ENCODE measurements around the gene ZBTB16. TPM values are rescaled to one million over a fixed set of nuclear protein-coding genes. Genes with fewer than 3 reads are reported as not detected.

ZBTB16 gene
- total RNA-seq, 1 experiment from 2014 or later: 70.4 TPM

- Mint-ChIP-seq H3K36me3 (ENCODE audit: insufficient read depth, unreplicated experiment) (peaks cover 100% of the 10 kb centered on the region), H3K9me3 (ENCODE audit: unreplicated experiment) (no peaks in the 10 kb centered on the region), H3K4me3 (ENCODE audit: unreplicated experiment) (peak overlapping the region; percentile 1), H3K4me1 (ENCODE audit: insufficient read depth, unreplicated experiment) (peaks cover 85% of the 10 kb centered on the region), H3K27ac (ENCODE audit: low read depth, unreplicated experiment) (peak overlapping the region; percentile 6), H3K27me3 (ENCODE audit: insufficient read depth, unreplicated experiment) (no peaks in the 10 kb centered on the region)
- no peak for TF ChIP-seq CTCF (IDR thresholded peaks at IDR 0.05; ENCODE audit: unreplicated experiment)
- CTCF ChIA-PET: no interaction called here
- peak; percentile 48 for DNase-seq (ENCODE audit: unreplicated experiment)
- BruUV-seq (replicated peaks): no TSS peak
- intact Hi-C loops (cut with micrococcal nuclease): no loop called here
- POLR2A ChIA-PET: interaction anchor here (0.6 to 1.7 kb wide), 6 partner anchors 12 to 58 kb away, joined by 3 to 5 read pairs (median 3); partner anchors contain the start of gene ZBTB16
These were observed 26.7 kb downstream of the ZBTB16 start for GRCh38 chr11:114085965-114086793.

GRCh38 chr11:114087025-114087424 is 27.5 kb downstream of the ZBTB16 start:
- ChIA-PET CTCF (interaction anchor here (0.6 to 0.7 kb wide), 2 partner anchors 65 to 97 kb away, joined by 3 to 5 read pairs; no protein-coding TSS in a partner anchor), POLR2A (interaction anchor here (1.1 to 1.7 kb wide), 3 partner anchors 11 to 57 kb away, joined by 3 to 5 read pairs (median 3); partner anchors contain the start of gene ZBTB16)
- peaks cover 85% of the 10 kb centered on the region for H3K4me1 Mint-ChIP-seq (ENCODE audit: insufficient read depth, unreplicated experiment)
- no peaks in the 10 kb centered on the region for H3K27me3 Mint-ChIP-seq (ENCODE audit: insufficient read depth, unreplicated experiment)
- peak overlapping the region; percentile 15 for H3K4me3 Mint-ChIP-seq (ENCODE audit: unreplicated experiment)
- no peak for TF ChIP-seq CTCF (IDR thresholded peaks at IDR 0.05; ENCODE audit: unreplicated experiment)
- H3K9me3 Mint-ChIP-seq (ENCODE audit: unreplicated experiment): no peaks in the 10 kb centered on the region
- H3K36me3 Mint-ChIP-seq (ENCODE audit: insufficient read depth, unreplicated experiment): peaks cover 100% of the 10 kb centered on the region
- intact Hi-C loops (cut with micrococcal nuclease): no loop called here
- H3K27ac Mint-ChIP-seq (ENCODE audit: low read depth, unreplicated experiment): peak overlapping the region; percentile 6
- no TSS peak for BruUV-seq (replicated peaks)
- no peak for DNase-seq (ENCODE audit: unreplicated experiment)

- H3K9me3 Mint-ChIP-seq (ENCODE audit: unreplicated experiment): no peaks in the 10 kb centered on the region
- intact Hi-C loops (cut with micrococcal nuclease): no loop called here
- peaks cover 91% of the 10 kb centered on the region for H3K4me1 Mint-ChIP-seq (ENCODE audit: insufficient read depth, unreplicated experiment)
- H3K36me3 Mint-ChIP-seq (ENCODE audit: insufficient read depth, unreplicated experiment): peaks cover 100% of the 10 kb centered on the region
- peak; percentile 58 for DNase-seq (ENCODE audit: unreplicated experiment)
- no peak overlapping the region for H3K4me3 Mint-ChIP-seq (ENCODE audit: unreplicated experiment)
- H3K27ac Mint-ChIP-seq (ENCODE audit: low read depth, unreplicated experiment): peak overlapping the region; percentile 36
- no TSS peak for BruUV-seq (replicated peaks)
- no peak for TF ChIP-seq CTCF (IDR thresholded peaks at IDR 0.05; ENCODE audit: unreplicated experiment)
- CTCF ChIA-PET: no interaction called here
- POLR2A ChIA-PET: interaction anchor here (0.6 kb wide), 2 partner anchors 10 to 13 kb away, joined by 3 read pairs; no protein-coding TSS in a partner anchor
- no peaks in the 10 kb centered on the region for H3K27me3 Mint-ChIP-seq (ENCODE audit: insufficient read depth, unreplicated experiment)
These were observed 28.7 kb downstream of the ZBTB16 start for GRCh38 chr11:114088216-114088615.

GRCh38 chr11:114088836-114089235 is 29.3 kb downstream of the ZBTB16 start:
- no peak for TF ChIP-seq CTCF (IDR thresholded peaks at IDR 0.05; ENCODE audit: unreplicated experiment)
- Mint-ChIP-seq H3K36me3 (ENCODE audit: insufficient read depth, unreplicated experiment) (peaks cover 100% of the 10 kb centered on the region), H3K27me3 (ENCODE audit: insufficient read depth, unreplicated experiment) (no peaks in the 10 kb centered on the region), H3K4me3 (ENCODE audit: unreplicated experiment) (peak overlapping the region; percentile 30), H3K4me1 (ENCODE audit: insufficient read depth, unreplicated experiment) (peaks cover 94% of the 10 kb centered on the region), H3K27ac (ENCODE audit: low read depth, unreplicated experiment) (peak overlapping the region; percentile 36), H3K9me3 (ENCODE audit: unreplicated experiment) (no peaks in the 10 kb centered on the region)
- DNase-seq (ENCODE audit: unreplicated experiment): no peak
- intact Hi-C loops (cut with micrococcal nuclease): no loop called here
- CTCF ChIA-PET: no interaction called here
- POLR2A ChIA-PET: interaction anchor here (0.6 to 1.2 kb wide), 2 partner anchors 9 to 24 kb away, joined by 3 read pairs; no protein-coding TSS in a partner anchor
- no TSS peak for BruUV-seq (replicated peaks)
